Measurements from ENCODE around the gene BRIP1.

The BRIP1 gene

DNA sequence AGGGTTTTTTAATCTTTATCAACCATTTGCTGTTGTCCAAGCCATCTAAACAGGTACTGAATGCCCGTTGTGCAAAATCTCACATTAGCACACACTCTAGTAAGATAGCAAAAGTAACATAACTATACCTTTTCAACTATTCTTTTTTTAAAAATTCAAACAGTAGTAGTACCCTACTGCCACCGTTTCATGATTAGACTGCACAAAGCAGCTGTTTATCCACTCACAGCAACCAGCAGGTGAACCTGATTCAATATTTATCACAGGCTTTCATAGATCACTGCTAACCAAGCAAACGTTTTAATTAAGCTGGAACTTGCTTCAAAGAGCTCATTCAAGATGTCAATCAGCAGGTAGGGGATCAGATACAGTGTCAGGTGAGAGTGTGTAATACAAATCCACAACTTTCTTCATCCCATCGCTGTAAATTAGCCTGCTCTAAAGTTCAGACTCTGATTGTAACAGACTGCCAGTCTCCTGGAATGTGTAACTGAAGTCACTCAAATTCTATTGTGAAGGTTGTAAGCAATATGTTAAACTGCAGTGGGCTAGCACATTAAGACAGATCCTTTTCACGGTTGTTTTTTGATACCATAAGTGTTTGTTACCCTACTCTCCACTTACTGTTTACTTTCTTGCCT lies 47.3 kb downstream of the BRIP1 start:
- 89% methylated on average over 5 of the region's 5 CpGs for WGBS
- Histone ChIP-seq H3K27me3 (ENCODE audit: insufficient read depth, low read length) (no peaks in the 10 kb centered on the region), H3K4me3 (ENCODE audit: low read length) (no peak overlapping the region), H3K4me1 (ENCODE audit: insufficient read depth, low read length) (no peaks in the 10 kb centered on the region; the same call in 1 of the 2 replicates), H3K9me3 (ENCODE audit: insufficient read depth, low read depth, low read length) (no peaks in the 10 kb centered on the region), H3K9ac (ENCODE audit: low read depth, low read length) (no peak overlapping the region), H3K27ac (ENCODE audit: low read depth, low read length) (no peak overlapping the region), H3K36me3 (ENCODE audit: insufficient read depth, low read length) (peaks cover 47% of the 10 kb centered on the region)

DNA sequence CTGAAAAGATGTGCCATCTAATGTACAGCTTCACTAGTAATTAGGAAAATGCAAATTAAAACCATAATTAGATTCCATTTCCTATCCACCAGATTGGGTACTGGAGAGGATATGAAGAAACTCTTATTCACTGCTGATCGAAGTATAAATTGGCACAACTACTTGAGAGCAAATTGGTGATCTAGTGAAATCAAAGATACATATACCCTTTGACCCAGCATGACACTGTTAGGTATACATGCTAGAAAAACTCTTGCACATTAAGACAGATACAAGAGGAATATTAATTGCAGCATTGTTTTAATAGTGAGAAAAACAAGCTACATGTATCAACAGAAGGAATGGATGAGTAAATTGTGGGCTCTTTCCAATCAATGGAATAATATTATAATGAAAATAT lies 48.8 kb downstream of the BRIP1 start:
- H3K36me3 ChIP-seq (ENCODE audit: insufficient read depth, low read length): peaks cover 48% of the 10 kb centered on the region

DNA sequence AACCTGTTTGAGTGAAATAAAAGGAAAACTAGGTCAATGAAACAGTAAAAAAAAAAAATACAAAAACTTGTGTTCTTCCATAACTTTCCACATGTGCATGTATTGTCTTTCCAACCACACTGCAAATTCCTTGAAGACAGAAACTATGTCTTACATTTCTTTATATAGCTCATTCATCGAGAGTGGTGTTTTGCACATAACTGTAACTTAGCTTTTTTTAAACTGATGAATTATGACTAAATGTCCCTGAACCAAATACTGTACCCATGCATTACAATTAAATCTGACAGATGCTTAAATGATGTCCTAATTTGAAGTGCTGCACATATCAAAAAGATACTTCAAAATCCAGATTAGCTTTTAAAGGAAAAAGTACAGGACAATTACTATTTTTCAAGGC lies 50.1 kb downstream of the BRIP1 start:
- Histone ChIP-seq H3K4me3 (ENCODE audit: low read length) (no peak overlapping the region), H3K9me3 (ENCODE audit: insufficient read depth, low read depth, low read length) (no peaks in the 10 kb centered on the region), H3K27me3 (ENCODE audit: insufficient read depth, low read length) (no peaks in the 10 kb centered on the region), H3K9ac (ENCODE audit: low read depth, low read length) (no peak overlapping the region), H3K27ac (ENCODE audit: low read depth, low read length) (no peak overlapping the region), H3K36me3 (ENCODE audit: insufficient read depth, low read length) (peaks cover 60% of the 10 kb centered on the region), H3K4me1 (ENCODE audit: insufficient read depth, low read length) (no peaks in the 10 kb centered on the region; the same call in 1 of the 2 replicates)
- 100% methylated on average over 1 of the region's 1 CpG for WGBS

More for the DNA sequence above, 48.8 kb downstream of the BRIP1 start:
- Histone ChIP-seq H3K9ac (ENCODE audit: low read depth, low read length) (no peak overlapping the region), H3K27ac (ENCODE audit: low read depth, low read length) (no peak overlapping the region), H3K4me3 (ENCODE audit: low read length) (no peak overlapping the region), H3K27me3 (ENCODE audit: insufficient read depth, low read length) (no peaks in the 10 kb centered on the region), H3K4me1 (ENCODE audit: insufficient read depth, low read length) (no peaks in the 10 kb centered on the region; the same call in 1 of the 2 replicates), H3K9me3 (ENCODE audit: insufficient read depth, low read depth, low read length) (no peaks in the 10 kb centered on the region)
- no CpG with 5 or more reads among the region's 1 CpG for WGBS

DNA sequence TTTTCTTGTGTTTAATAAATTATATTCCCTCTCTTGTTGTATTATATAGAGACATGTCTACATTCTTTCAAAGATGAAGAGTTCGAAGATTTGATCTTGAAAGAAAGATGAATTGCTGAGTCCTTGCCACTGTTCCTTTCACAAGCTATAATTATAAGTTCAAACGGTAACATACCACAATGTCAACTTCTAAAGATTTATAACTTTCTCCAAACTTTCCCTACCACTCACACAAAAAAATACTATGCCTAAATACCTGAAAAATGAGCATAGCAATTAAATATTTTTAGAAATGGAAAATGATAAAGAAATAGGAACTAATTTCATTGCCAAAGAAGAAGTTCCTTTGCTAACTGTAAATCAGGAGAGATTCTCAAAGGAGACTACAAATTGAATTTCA lies 50.6 kb downstream of the BRIP1 start:
- Histone ChIP-seq H3K4me1 (ENCODE audit: insufficient read depth, low read length) (no peaks in the 10 kb centered on the region; the same call in 1 of the 2 replicates), H3K4me3 (ENCODE audit: low read length) (no peak overlapping the region), H3K27me3 (ENCODE audit: insufficient read depth, low read length) (no peaks in the 10 kb centered on the region), H3K36me3 (ENCODE audit: insufficient read depth, low read length) (peaks cover 63% of the 10 kb centered on the region), H3K27ac (ENCODE audit: low read depth, low read length) (no peak overlapping the region), H3K9ac (ENCODE audit: low read depth, low read length) (no peak overlapping the region), H3K9me3 (ENCODE audit: insufficient read depth, low read depth, low read length) (no peaks in the 10 kb centered on the region)
- WGBS: 92% methylated on average over 2 of the region's 2 CpGs

DNA sequence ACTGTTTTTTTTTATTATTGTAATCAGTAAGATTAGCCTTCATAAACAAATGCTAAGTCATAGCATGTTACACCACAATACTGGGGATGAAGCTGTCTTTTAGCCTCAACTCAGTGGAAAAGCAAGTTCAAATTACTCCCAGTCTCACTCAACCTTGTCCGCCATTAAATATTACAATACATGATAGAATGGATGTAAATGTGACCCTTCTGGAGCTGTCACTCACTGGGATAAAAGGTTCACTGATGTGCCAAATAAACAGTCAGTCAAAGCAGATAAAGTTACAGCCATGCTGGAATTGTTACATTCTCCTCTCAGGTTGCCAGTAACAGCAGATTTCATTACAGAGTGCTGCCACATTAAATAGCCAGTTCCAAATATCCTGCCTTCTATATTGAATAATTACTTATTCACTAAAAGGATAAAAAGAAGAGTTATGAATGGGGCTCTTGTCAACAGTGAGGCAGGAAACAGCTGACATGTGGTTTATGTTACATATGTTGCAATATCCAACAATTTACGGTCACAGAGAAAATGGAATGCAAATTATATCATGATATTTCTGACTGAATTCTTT lies 53.4 kb downstream of the BRIP1 start:
- no peaks in the 10 kb centered on the region for H3K27me3 ChIP-seq (ENCODE audit: insufficient read depth, low read length)
- 100% methylated on average over 1 of the region's 2 CpGs for WGBS
- H3K27ac ChIP-seq (ENCODE audit: low read depth, low read length): no peak overlapping the region
- no peak overlapping the region for H3K9ac ChIP-seq (ENCODE audit: low read depth, low read length)
- H3K4me1 ChIP-seq (ENCODE audit: insufficient read depth, low read length): 0 out of 2 replicates have a peak, but pooled peaks cover 8% of the 10 kb centered on the region
- H3K9me3 ChIP-seq (ENCODE audit: insufficient read depth, low read depth, low read length): no peaks in the 10 kb centered on the region
- peaks cover 54% of the 10 kb centered on the region for H3K36me3 ChIP-seq (ENCODE audit: insufficient read depth, low read length)
- H3K4me3 ChIP-seq (ENCODE audit: low read length): no peak overlapping the region

DNA sequence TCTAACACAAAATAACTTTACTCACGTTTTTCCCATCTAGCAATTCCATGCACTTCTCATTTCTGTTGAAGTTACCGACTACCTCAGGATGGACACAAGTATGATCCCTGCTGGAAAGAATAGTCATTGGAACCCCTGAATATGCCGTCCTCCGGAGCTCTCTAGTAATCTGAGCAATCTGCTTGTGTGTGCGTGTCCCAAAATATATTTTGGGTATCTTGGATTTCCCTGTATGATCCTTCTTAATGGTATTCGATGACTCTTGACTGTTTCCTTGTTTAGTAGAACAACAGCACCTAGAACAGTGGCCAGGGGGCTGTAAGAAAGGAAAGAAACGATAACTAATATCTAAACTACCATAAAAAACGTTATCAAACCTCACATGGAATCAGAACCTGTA lies 54.9 kb downstream of the BRIP1 start:
- peaks cover 40% of the 10 kb centered on the region for H3K36me3 ChIP-seq (ENCODE audit: insufficient read depth, low read length)
- no peak overlapping the region for H3K4me3 ChIP-seq (ENCODE audit: low read length)
- no peak overlapping the region for H3K27ac ChIP-seq (ENCODE audit: low read depth, low read length)
- no peak overlapping the region for H3K9ac ChIP-seq (ENCODE audit: low read depth, low read length)
- 96% methylated on average over 6 of the region's 8 CpGs for whole genome bisulfite sequencing
- no peaks in the 10 kb centered on the region for H3K9me3 ChIP-seq (ENCODE audit: insufficient read depth, low read depth, low read length)
- H3K4me1 ChIP-seq (ENCODE audit: insufficient read depth, low read length): 0 out of 2 replicates have a peak, but pooled peaks cover 8% of the 10 kb centered on the region
- no peaks in the 10 kb centered on the region for H3K27me3 ChIP-seq (ENCODE audit: insufficient read depth, low read length)

DNA sequence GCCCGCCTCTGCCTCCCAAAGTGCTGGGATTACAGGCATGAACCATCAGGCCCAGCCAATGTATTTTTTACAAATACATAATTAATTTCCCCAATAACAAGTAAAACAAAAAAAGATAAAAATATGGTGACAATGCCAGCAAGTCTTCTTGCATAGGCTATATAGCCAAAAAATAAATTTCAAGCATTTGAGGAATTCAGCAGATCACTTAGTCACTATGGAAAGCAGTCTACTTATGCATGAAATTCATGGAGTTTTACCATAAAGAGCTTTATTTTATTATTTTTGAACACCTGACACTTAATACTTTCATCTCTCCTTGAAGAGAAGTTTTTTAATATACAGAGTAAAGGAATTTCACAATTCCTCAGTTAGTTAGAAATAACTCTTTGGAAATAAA lies 56.4 kb downstream of the BRIP1 start:
- no peaks in the 10 kb centered on the region for H3K27me3 ChIP-seq (ENCODE audit: insufficient read depth, low read length)
- no peak overlapping the region for H3K27ac ChIP-seq (ENCODE audit: low read depth, low read length)
- H3K9me3 ChIP-seq (ENCODE audit: insufficient read depth, low read depth, low read length): no peaks in the 10 kb centered on the region
- 0 out of 2 replicates have a peak, but pooled peaks cover 8% of the 10 kb centered on the region for H3K4me1 ChIP-seq (ENCODE audit: insufficient read depth, low read length)
- H3K4me3 ChIP-seq (ENCODE audit: low read length): no peak overlapping the region
- 100% methylated on average over 1 of the region's 1 CpG for WGBS
- no peak overlapping the region for H3K9ac ChIP-seq (ENCODE audit: low read depth, low read length)
- peaks cover 42% of the 10 kb centered on the region for H3K36me3 ChIP-seq (ENCODE audit: insufficient read depth, low read length)

DNA sequence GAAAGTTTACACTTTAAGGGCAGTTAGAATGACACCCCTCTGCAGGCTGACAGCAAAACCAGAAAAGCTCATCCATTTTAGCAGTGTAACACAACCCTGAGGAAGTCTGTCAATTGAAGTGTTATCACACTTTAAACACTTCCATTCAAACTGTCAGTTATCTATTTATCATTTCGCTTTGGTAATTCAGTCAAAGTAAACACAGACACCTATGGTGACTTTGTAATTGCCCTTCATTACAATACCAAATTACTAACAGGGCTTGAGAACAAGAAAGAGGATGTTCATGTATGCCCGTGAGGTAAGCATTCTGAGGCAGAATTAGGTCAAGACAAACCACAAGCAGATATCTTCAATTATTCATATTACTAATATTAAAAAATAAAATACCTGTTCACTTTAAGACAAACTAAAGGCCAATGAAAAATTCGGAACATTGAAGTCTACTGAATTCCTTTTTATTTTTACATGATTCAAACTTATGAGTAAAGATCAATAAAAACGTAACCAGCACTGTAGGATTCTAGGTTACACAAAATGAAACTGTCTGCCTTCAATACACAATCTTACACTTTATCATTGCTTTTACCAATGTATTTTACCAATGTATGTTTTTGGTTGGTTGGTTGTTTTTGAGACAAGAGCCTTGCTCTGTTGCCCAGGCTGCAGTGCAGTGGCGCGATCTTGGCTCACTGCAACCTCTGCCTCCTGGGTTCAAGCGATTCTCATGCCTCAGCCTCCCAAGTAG lies 57.1 kb downstream of the BRIP1 start:
- no peak overlapping the region for H3K9ac ChIP-seq (ENCODE audit: low read depth, low read length)
- 0 out of 2 replicates have a peak overlapping the region, but pooled peaks have one; percentile 5 for H3K27ac ChIP-seq (ENCODE audit: low read depth, low read length)
- 92% methylated on average over 6 of the region's 7 CpGs for WGBS
- H3K4me3 ChIP-seq (ENCODE audit: low read length): no peak overlapping the region
- H3K27me3 ChIP-seq (ENCODE audit: insufficient read depth, low read length): no peaks in the 10 kb centered on the region
- 0 out of 2 replicates have a peak, but pooled peaks cover 8% of the 10 kb centered on the region for H3K4me1 ChIP-seq (ENCODE audit: insufficient read depth, low read length)
- peaks cover 42% of the 10 kb centered on the region for H3K36me3 ChIP-seq (ENCODE audit: insufficient read depth, low read length)
- no peaks in the 10 kb centered on the region for H3K9me3 ChIP-seq (ENCODE audit: insufficient read depth, low read depth, low read length)

DNA sequence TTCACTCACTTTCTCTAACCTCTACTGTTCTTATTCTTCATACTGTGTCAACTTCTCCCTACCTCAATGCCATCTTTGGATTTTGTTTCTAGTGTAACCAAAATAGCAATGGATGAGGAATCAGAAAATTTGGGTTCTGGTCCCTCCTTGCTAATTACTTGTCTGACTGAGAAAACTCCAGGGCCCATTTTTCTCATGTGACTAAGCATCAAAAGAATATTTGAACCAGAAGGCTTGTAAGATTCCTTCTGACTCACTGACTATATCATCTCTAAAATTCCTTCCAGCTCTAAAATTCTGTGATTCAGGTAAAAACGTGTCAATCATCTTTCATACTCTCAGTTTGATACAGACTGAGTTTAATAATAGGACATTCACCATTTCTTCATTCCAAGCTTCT lies 57.9 kb downstream of the BRIP1 start:
- Histone ChIP-seq H3K27ac (ENCODE audit: low read depth, low read length) (no peak overlapping the region), H3K4me3 (ENCODE audit: low read length) (no peak overlapping the region), H3K4me1 (ENCODE audit: insufficient read depth, low read length) (0 out of 2 replicates have a peak, but pooled peaks cover 8% of the 10 kb centered on the region), H3K36me3 (ENCODE audit: insufficient read depth, low read length) (peaks cover 44% of the 10 kb centered on the region), H3K9ac (ENCODE audit: low read depth, low read length) (no peak overlapping the region), H3K27me3 (ENCODE audit: insufficient read depth, low read length) (no peaks in the 10 kb centered on the region), H3K9me3 (ENCODE audit: insufficient read depth, low read depth, low read length) (no peaks in the 10 kb centered on the region)
- 74% methylated on average over 1 of the region's 1 CpG for WGBS

DNA sequence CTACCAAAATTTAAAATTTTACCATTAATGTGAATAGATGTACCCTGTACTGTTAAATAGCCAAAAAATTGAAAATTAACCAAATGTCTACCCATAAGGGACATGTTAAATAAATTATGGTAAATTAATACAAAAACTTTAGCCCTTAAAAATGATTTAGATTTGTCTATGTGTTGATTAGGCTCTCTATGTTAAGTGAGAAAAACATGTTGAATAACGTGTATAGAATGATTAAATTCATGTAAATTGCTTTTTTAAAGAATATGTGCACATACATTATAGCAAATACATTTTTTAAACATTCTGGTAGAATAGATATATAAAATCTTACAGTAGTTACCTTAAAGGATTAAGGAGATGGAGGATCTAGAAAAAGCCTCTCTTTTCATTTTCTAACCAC lies 59.5 kb downstream of the BRIP1 start:
- H3K4me1 ChIP-seq (ENCODE audit: insufficient read depth, low read length): 0 out of 2 replicates have a peak, but pooled peaks cover 8% of the 10 kb centered on the region

DNA sequence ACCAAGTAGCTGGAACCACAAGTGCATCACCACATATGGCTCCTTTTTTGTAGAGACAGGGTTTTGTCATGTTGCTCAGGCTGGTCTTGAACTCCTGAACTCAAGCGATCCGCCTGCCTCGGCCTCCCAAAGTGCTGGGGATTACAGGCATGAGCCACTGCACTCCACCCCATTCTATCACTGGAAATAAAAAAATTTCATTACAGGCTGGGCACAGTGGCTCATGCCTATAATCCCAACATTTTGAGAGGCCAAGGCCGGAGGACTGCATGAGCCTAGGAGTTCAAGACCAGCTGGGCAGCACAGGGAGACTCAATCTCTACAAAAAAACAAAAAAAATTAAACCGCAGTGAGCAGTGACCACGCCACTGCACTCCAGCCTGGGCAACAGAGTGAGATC lies 60.1 kb downstream of the BRIP1 start:
- no peak overlapping the region for H3K27ac ChIP-seq (ENCODE audit: low read depth, low read length)
- H3K9me3 ChIP-seq (ENCODE audit: insufficient read depth, low read depth, low read length): no peaks in the 10 kb centered on the region
- H3K9ac ChIP-seq (ENCODE audit: low read depth, low read length): no peak overlapping the region
- 99% methylated on average over 5 of the region's 6 CpGs for WGBS
- H3K27me3 ChIP-seq (ENCODE audit: insufficient read depth, low read length): no peaks in the 10 kb centered on the region
- no peak overlapping the region for H3K4me3 ChIP-seq (ENCODE audit: low read length)
- H3K4me1 ChIP-seq (ENCODE audit: insufficient read depth, low read length): 0 out of 2 replicates have a peak, but pooled peaks cover 8% of the 10 kb centered on the region
- peaks cover 47% of the 10 kb centered on the region for H3K36me3 ChIP-seq (ENCODE audit: insufficient read depth, low read length)

More for the DNA sequence above, 59.5 kb downstream of the BRIP1 start:
- Histone ChIP-seq H3K36me3 (ENCODE audit: insufficient read depth, low read length) (peaks cover 47% of the 10 kb centered on the region), H3K9ac (ENCODE audit: low read depth, low read length) (no peak overlapping the region), H3K9me3 (ENCODE audit: insufficient read depth, low read depth, low read length) (no peaks in the 10 kb centered on the region), H3K27ac (ENCODE audit: low read depth, low read length) (no peak overlapping the region), H3K27me3 (ENCODE audit: insufficient read depth, low read length) (no peaks in the 10 kb centered on the region), H3K4me3 (ENCODE audit: low read length) (no peak overlapping the region)
- WGBS: no CpG with 5 or more reads among the region's 1 CpG
